Measurements from ENCODE around the gene OTUD7B.

GRCh38 chr1:149925751-149926150 is 84.8 kb downstream of the OTUD7B start:
- TF ChIP-seq POLR2AphosphoS5 (IDR thresholded peaks at IDR 0.05; ENCODE audit: low read depth, low read length) (no peak), REST (IDR thresholded peaks at IDR 0.05; ENCODE audit: insufficient read depth in 1 of 2, low read depth in 2 of 2, low read length in 2 of 2) (no peak), SIN3A (IDR thresholded peaks at IDR 0.05; ENCODE audit: borderline replicate concordance, insufficient read depth, low read length) (no peak), TAF1 (IDR thresholded peaks at IDR 0.05; ENCODE audit: borderline replicate concordance, insufficient read depth, low read length) (no peak), FOXP2 (optimal IDR thresholded peaks at IDR 0.05; ENCODE audit: borderline replicate concordance, extremely low read depth, extremely low read length, insufficient read depth) (no peak)

Data from PFSK-1 (cell line).